Cardiac fibroblast (primary cell): ENCODE data around the gene SPACA7.

Source experiments
- DNase-seq, 2 donors: peaks; one replicate each; pipeline versions ENCODE4 v3.0.0 to v3.0.0-alpha.2; 2010; ENCODE audit warnings: low read depth in 2 of 2
- H3K4me3 ChIP-seq, 2 donors: replicated peaks in 1 of 2; 1 replicate in 1 of 2; 2 replicates in 1 of 2; pipeline ENCODE4 v1.5.1; 2011; ENCODE audit warnings: low read depth in 2 of 2, low read length in 2 of 2, mild to moderate bottlenecking in 2 of 2, moderate library complexity in 1 of 2
- CTCF ChIP-seq: IDR thresholded peaks from one replicate; pipeline ENCODE4 v1.5.1; 2011; ENCODE audit warnings: low read depth, mild to moderate bottlenecking, low read length, inconsistent platforms

The SPACA7 gene

GRCh38 chr13:112446867-112447266, 70.7 kb downstream of the SPACA7 start:
- no peak for TF ChIP-seq CTCF

DNA sequence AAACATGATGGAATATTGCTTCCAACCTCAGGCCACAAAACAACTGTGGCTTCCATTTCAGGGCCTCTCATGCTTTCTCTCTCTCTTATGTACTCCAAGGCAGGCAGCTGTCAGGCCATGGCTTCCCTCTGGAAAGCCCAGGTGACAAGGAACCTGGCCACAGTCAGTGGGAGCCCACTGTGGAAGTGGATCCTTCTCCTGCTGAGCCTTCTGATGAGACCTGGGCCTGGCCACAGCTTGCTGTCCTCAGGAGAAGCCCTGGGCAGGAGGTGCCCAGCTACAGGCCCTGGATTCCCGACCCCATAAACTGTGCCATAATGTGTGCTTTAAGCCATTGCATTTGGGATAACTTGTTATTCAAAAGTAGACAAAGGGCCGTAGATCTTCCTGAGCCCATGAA, 71.2 kb downstream of the SPACA7 start:
- H3K4me3 ChIP-seq = no peak overlapping the region
- no peak for TF ChIP-seq CTCF
- no peak for DNase-seq

More at GRCh38 chr13:112446867-112447266, 70.7 kb downstream of the SPACA7 start:
- DNase-seq = no peak
- H3K4me3 ChIP-seq = no peak overlapping the region

GRCh38 chr13:112447761-112448603, 71.8 kb downstream of the SPACA7 start:
- no peak for DNase-seq
- no peak overlapping the region for H3K4me3 ChIP-seq
- TF ChIP-seq CTCF = no peak

- no peak for DNase-seq
- no peak overlapping the region for H3K4me3 ChIP-seq
- TF ChIP-seq CTCF = no peak
These were observed 72.7 kb downstream of the SPACA7 start for GRCh38 chr13:112448621-112449544.

- H3K4me3 ChIP-seq = no peak overlapping the region
- no peak for TF ChIP-seq CTCF
- DNase-seq = no peak
These were observed 73.4 kb downstream of the SPACA7 start for GRCh38 chr13:112449545-112449930.

- no peak overlapping the region for H3K4me3 ChIP-seq
- DNase-seq = no peak
- no peak for TF ChIP-seq CTCF
These were observed 74.2 kb downstream of the SPACA7 start for GRCh38 chr13:112450118-112450903.
